BJ (cell line): ENCODE measurements around the gene PKHD1. TPM values are rescaled to one million over a fixed set of nuclear protein-coding genes. Genes with fewer than 3 reads are reported as not detected.

Experiments used
- CTCF ChIA-PET: fragments of 350-600 bp; formaldehyde crosslinking; extraction: SDS; loops from one replicate; lab custom pipeline; 2021; ENCODE audit warnings: antibody characterized with exemption, inconsistent platforms; lab: Yijun Ruan, JAX
- POLR2A ChIA-PET: fragments of 300-600 bp; sonication (Branson Sonifier 250); formaldehyde crosslinking; extraction: SDS; loops from one replicate; lab custom pipeline; 2021; ENCODE audit warnings: antibody characterized with exemption; lab: Charles Lee
- DNase-seq: peaks from one replicate; pipeline ENCODE4 v3.0.0-alpha.2; 2011; ENCODE audit warnings: low read depth
- H3K27me3 ChIP-seq: 2 replicates; pipeline ENCODE4 v1.6.0; 2011; ENCODE audit warnings: low read length; ENCODE audit not compliant: control insufficient read depth, insufficient read depth
- H3K36me3 ChIP-seq: 2 replicates; pipeline ENCODE4 v1.5.1; 2011; ENCODE audit warnings: low read length; ENCODE audit not compliant: control insufficient read depth, insufficient read depth
- H3K4me3 ChIP-seq: 2 replicates; pipeline ENCODE4 v1.5.1; 2011; ENCODE audit warnings: low read depth, mild to moderate bottlenecking, control low read depth, low read length
- CTCF ChIP-seq: IDR thresholded peaks from 2 replicates; pipeline ENCODE4 v1.5.1; 2011; ENCODE audit warnings: low read depth, mild to moderate bottlenecking, control low read depth, inconsistent platforms, low read length, moderate library complexity; ENCODE audit not compliant: insufficient read depth
- polyA plus RNA-seq: library from polyadenylated mRNA; depleted of rRNA; stranded (reverse); fragments of >200 nt; gene quantifications from 2 replicates; pipeline ENCODE4 v1.2.3, GENCODE V29; 2011

PKHD1 gene
- polyA plus RNA-seq, 1 experiment, result not detected

DNA sequence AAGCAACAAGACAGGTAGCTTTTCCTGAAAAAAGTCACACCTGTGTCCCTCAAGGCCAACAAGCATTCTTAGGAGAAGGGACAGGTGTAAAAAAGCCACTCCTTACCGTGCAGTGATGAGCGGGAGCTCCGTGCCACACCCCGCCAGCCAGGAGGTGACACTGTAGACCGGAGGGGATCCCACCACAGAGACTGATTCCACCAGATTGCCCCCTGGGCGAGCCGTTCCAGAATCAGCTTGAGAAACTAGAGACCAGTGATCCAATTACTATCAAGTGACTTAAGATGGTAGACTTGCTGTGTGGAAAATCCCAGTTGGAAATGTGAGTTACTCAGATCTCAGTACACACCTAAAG is 37.4 kb downstream of the PKHD1 start:
- no peak overlapping the region for H3K4me3 ChIP-seq
- no peak for TF ChIP-seq CTCF
- no peaks in the 10 kb centered on the region; the same call in 1 of the 2 replicates for H3K27me3 ChIP-seq
- ChIA-PET CTCF (interaction anchor here (0.6 to 5.5 kb wide), 15 partner anchors 9 to 350 kb away, joined by 3 to 34 read pairs (median 4); no protein-coding TSS in a partner anchor), POLR2A (no interaction called here)
- no peaks in the 10 kb centered on the region for H3K36me3 ChIP-seq
- no peak for DNase-seq

DNA sequence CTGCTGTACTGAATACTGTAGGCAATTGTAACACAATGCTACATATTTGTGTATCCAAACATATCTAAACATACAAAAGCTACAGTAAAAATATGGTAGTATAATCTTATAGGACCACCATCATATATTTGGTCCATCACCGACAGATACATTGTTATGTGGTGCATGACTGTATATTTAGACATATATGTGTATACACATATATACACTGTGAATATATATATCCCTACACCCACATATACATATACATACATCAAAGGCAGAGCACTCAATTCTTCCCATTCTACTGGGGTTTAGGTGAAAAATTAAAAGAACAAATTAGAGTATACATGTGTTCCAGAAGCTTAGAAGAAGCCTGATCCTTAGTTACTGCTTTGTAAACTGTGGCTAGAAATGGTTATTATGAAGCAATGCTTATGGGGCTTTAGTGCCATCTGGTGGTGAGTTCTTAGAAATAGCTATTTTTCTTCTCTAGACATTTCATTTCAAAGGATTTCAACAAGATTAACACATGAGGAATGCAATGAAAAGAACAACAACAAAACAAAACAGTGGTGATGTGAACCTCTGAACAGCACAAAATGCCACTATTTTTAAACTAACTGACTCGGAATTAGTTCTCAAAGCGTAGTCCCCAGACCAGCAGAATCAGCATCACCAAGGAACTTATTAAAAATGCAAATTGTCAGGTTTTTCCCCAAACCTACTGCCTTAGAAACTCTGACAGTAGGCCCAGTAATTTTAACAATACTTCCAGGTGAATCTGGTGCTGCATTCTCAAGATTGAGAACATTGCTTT is 38.0 kb downstream of the PKHD1 start:
- no peaks in the 10 kb centered on the region; the same call in 1 of the 2 replicates for H3K27me3 ChIP-seq
- H3K36me3 ChIP-seq, result no peaks in the 10 kb centered on the region
- TF ChIP-seq CTCF, result peak; percentile 71
- ChIA-PET CTCF (interaction anchor here (0.6 to 5.5 kb wide), 19 partner anchors 8 to 1219 kb away, joined by 3 to 34 read pairs (median 4); no protein-coding TSS in a partner anchor), POLR2A (no interaction called here)
- H3K4me3 ChIP-seq, result no peak overlapping the region
- no peak for DNase-seq

- Histone ChIP-seq H3K27me3 (no peaks in the 10 kb centered on the region), H3K4me3 (no peak overlapping the region), H3K36me3 (no peaks in the 10 kb centered on the region)
- POLR2A ChIA-PET, result no interaction called here
- no peak for DNase-seq
- TF ChIP-seq CTCF, result no peak
- CTCF ChIA-PET, result interaction anchor here (5.5 kb wide), 1 partner anchor 13 kb away, joined by 34 read pairs; no protein-coding TSS in a partner anchor
Observed at GRCh38 chr6:52046456-52046855, 41.0 kb downstream of the PKHD1 start.

DNA sequence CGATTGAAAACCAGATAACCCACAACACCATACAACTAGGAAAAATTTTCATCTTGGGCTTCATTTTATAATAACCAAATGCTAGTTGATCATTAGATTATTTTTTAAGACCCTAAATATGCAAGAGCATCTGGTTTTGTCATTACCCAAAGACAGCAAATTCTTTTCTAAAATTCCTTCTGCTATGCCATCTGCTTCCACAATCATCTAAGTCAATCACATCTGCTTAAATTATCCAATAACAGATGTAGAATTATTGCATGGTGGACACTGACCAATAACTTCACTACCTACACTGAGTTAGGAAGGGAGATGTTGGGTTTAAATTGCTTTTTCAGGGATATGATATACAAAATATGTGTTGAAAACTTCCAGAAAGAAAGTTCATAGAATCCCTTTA is 41.9 kb downstream of the PKHD1 start:
- ChIA-PET CTCF (no interaction called here), POLR2A (no interaction called here)
- no peaks in the 10 kb centered on the region for H3K27me3 ChIP-seq
- TF ChIP-seq CTCF, result no peak
- DNase-seq, result no peak
- no peak overlapping the region for H3K4me3 ChIP-seq
- H3K36me3 ChIP-seq, result no peaks in the 10 kb centered on the region

DNA sequence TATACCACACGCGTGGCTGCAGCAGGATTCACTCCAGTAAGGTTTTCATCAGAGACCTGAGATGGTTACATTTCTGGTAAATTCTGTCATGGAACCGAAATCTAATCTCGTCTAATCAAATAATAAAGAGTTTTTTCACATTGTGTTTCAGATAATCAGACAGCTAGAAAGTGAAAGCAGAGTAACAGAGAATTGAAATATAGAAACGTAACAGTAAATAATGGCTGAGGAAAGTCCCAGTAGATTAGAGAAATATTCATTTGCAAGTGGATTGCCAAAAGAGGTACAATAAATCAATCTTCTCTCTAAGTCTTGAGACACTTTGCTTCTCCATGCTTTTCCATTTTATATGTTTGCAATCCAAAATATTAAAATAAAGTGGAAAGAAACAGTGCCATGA is 42.4 kb downstream of the PKHD1 start:
- TF ChIP-seq CTCF, result no peak
- no peaks in the 10 kb centered on the region for H3K27me3 ChIP-seq
- no peak for DNase-seq
- POLR2A ChIA-PET, result no interaction called here
- CTCF ChIA-PET, result interaction anchor here (0.9 kb wide), 1 partner anchor 25 kb away, joined by 3 read pairs; no protein-coding TSS in a partner anchor
- no peaks in the 10 kb centered on the region for H3K36me3 ChIP-seq
- no peak overlapping the region for H3K4me3 ChIP-seq
